Embryonic facial prominence (tissue), 1 donor: Measurements from ENCODE around the gene TYW1B.
"Not testable (repeated sequence)": the region's sequence is repeated elsewhere in the genome, so short reads cannot be mapped to it uniquely, and the experiment has no call there.

Experiments used
- DNase-seq: peaks from one replicate; pipeline ENCODE4 v3.0.0-alpha.2; 2016; ENCODE audit errors: extremely low spot score

The TYW1B gene, protein sequence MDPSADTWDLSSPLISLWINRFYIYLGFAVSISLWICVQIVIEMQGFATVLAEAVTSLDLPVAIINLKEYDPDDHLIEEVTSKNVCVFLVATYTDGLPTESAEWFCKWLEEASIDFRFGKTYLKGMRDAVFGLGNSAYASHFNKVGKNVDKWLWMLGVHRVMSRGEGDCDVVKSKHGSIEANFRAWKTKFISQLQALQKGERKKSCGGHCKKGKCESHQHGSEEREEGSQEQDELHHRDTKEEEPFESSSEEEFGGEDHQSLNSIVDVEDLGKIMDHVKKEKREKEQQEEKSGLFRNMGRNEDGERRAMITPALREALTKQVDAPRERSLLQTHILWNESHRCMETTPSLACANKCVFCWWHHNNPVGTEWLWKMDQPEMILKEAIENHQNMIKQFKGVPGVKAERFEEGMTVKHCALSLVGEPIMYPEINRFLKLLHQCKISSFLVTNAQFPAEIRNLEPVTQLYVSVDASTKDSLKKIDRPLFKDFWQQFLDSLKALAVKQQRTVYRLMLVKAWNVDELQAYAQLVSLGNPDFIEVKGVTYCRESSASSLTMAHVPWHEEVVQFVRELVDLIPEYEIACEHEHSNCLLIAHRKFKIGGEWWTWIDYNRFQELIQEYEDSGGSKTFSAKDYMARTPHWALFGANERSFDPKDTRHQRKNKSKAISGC

DNA sequence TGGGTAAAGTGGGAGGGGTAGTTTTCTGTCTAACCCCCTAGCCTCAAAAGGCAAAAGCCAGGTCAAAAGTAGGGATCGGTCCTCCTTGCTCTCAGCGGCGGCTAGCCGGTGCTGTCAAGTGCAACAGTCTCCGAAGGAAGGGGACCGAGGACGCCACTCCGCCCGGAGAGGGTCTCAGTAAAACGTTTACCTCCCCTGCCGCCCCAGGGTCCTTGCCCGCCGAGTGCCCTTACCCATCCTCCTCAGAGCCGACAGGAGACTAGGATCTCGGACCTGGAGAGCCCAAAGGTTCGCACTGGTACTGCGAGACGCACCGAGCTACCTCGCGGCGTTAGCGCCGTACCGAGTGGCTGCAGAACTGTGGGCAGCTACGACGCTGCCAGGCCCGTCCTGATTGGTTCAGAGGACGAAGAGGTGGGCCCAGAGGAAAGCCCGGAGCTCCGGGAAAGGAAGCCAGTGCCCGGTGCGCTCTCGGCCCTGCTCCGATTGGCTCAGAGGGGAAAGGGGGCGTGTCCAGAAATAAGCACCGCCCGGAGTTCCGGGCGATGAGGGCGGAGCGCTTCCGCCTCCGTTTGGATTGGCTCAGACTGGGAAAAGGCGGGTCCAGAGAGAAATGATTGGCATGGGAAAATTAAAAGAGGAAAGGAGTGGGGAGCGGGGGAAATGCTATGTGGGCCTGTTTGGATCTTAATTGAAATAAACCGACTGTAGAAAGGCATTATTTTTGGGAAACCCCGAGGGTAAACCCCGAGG, at the start of gene TYW1B:
TYW1B (minus strand) TSS at position 362 of the 753 bp plus-strand sequence; CDS start at position 237, 125 bp downstream.
- DNase-seq = peak; percentile 93

DNA sequence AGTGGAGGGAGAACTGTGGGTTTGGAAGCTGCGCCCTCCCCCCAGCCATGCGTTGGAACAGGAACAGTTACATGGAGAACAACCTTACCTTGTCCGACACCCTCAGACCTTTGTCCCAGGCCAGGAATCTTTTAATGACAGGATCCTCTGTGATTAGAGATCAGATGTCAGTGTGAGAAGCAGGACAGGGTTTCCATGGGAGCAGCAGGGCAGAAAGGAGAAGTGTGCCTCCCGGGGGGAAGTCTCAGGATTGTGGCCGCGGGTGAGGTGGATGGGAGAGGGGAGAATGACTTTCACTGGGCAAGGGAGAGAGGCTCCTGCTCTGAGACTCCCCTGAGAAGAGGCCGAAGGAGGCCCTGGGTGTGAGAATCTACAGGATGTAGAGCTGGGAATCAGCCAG, 39.6 kb upstream of the TYW1B start:
- DNase-seq = not testable (repeated sequence)

DNA sequence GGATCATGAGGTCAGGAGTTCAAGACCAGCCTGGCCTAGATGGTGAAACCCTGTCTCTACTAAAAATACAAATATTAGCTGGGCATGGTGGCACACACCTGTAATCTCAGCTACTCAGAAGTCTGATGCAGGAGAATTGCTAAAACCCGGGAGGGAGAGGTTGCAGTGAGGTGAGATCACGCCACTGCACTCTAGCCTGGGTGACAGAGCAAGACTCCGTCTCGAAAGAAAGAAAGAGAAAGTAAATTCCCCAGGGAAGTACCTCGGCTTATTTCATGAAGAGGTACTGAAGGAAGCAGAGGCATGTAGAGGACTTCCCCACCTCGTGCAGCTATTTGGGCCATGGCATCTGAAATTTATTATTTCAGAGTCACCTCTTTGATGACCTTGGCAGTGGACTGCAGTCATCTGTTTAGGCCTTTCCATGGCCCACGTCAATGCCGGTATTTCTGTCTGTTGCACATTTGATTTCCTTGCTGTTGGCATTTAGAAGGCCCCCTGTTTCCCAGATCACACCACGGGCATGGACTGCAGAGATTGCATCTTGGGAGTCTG, 30.9 kb upstream of the TYW1B start:
- DNase-seq = not testable (repeated sequence)

DNA sequence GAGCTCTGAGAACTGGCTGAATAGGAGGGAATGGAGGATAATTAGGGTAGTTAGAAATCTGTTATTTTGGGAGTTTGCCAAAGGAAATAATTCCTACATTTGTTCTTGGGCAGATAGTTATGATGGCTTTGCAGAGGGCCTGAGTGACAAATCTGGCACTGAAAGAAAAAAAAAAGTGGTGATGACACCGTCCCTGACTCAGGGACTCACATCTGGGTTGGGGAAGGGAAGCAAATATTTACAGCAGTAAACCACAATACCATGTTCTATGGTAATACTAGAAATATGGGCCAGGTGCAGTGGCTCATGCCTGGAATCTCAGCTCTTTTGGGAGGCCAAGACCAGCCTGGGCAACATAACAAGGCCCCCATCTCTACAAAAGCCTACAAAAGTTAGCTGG, 29.9 kb upstream of the TYW1B start:
- not testable (repeated sequence) for DNase-seq

DNA sequence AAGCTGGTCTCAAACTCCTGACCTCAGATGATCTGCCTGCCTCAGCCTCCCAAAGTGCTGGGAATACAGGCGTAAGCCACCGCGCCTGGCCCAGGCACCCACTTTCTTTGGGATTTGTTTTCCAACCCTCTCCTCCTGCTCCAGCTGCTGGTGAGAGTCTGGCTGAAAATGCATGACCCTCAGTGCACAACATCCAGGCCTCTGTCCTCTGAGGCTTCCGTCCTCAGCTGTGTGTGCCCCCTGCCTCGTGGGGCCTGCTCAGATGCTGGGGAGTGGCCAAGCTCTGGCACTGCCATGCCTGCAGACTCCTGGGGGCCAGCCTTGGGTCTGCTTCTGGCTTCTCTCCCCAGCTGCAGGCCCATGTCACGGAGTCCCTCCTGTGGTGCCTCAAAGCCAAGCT, 27.3 kb upstream of the TYW1B start:
- not testable (repeated sequence) for DNase-seq

DNA sequence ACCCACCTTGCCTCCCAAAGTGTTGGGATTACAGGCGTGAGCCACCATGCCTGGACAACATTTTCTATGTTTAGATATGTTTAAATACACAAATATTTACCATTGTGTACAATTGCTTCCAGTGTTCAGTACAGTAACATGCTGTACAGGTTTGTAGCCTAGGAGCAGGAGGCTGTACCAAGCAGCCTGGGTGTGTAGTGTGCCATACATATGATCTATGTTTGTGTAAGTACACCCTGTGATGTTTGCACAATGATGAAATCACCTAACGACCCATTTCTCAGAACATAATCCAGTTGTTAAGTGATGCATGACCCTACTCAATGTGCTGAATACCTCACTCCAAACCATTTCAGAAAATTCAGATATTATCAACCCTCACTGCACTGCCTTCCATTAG, 24.9 kb upstream of the TYW1B start:
- not testable (repeated sequence) for DNase-seq

DNA sequence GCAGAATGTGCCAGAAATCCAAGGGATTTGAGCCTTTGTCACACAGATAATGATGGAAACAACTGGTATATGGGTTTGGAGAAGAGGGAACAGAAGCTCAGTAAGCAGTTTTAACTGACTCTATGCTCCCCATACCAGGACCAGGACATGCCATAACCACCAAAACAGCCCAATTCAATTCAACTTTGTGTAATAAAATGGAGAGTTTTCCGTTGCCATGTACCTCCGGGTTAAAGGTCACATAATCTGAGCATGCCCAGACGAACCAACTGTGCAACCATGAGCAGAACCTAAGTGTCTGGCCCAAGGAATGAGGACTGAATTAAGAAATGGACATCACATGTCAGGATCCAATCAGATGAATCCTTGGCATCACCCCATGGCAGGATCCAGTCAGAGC, 22.7 kb upstream of the TYW1B start:
- not testable (repeated sequence) for DNase-seq

DNA sequence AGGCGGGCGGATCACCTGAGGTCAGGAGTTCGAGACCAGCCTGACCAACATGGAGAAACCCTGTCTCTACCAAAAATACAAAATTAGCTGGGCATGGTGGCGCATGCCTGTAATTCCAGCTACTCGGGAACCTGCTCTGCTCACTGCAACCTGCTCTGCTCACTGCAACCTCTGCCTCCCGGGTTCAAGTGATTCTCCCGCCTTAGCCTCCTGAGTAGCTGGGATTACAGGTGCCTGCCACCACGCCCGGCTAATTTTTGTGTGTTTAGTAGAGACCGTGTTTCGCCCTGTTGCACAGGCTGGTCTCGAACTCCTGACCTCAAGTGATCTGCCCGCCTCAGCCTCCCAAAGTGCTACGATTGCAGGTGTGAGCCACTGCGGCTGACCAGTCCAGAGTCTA, 16.1 kb upstream of the TYW1B start:
- DNase-seq = not testable (repeated sequence)

DNA sequence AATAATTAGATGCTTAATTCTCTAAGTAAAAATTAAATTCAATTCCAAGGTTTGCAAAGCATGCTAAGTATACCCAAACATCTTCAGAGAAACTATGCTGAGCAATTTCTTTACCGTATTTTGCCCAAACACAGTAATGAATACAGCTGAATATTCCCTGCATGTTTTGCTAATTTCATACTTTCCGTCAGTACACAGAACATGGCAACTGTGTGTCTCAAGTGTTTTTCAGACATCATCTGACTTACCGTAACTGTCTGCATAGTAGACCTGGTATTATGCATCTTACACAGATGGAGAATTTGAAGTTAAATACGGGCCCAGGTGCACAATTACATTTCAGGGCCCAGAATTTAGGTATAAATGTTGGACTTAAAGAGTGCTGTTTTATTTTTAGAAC, 15.2 kb upstream of the TYW1B start:
- DNase-seq = not testable (repeated sequence)

DNA sequence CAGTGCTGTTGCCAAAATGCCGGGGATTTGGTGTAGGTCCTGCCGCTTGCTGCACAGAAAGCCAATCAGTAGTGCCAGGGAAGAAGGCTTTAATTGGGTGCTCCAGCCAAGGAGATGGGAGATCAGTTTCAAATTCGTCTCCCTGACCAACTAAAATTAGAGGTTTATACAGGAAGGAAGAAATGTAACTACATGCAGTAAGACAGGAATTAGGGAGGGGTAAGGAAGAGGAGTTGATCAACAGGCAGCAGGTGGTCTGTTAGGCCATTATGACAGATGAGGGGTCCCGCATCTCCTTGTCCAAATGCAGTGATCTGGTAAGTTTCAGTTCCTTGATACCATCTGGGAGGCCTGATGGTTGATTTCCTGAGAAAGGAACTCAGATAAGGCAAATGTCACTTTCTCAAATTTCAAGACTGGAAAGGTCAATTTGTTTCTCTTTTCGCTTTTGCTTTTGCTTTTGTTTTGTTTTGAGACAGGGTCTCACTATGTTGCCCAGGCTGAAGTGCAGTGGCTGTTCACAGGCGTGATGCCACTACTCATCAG, 13.0 kb upstream of the TYW1B start:
- not testable (repeated sequence) for DNase-seq

DNA sequence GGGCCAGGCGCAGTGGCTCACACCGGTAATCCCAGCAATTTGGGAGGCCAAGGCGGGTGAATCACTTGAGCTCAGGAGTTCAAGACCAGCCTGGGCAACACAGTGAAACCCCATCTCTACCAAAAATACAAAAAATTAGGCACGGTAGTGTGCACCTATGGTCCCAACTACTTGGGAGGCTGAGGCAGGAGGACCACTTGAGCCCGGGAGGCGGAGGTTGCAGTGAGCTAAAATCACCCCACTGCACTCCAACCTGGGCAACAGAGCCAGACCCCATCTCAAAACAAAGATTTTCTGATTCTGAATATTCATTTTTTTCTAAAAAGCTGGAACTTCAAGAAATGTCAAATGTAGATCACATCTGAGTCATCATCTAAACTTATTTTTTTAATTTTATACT, 10.3 kb upstream of the TYW1B start:
- not testable (repeated sequence) for DNase-seq

DNA sequence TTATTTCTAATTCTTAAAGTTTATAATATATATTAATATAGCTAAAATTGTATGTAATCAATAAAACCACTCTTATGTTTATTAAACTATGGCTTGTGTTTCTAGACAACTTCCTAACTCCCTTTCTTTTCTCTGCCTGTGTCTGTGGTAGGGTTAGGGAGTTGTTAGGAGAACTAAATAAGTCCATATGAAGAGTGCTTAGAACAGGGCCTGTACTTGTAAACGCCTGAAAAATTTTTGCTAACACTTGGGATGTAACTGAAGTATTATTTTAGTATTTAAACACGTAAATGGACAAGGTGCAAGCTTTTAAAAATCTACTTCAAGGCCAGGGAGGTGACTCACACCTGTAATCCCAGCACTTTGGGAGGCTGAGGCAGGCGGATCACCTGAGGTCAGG, 9.3 kb upstream of the TYW1B start:
- not testable (repeated sequence) for DNase-seq

DNA sequence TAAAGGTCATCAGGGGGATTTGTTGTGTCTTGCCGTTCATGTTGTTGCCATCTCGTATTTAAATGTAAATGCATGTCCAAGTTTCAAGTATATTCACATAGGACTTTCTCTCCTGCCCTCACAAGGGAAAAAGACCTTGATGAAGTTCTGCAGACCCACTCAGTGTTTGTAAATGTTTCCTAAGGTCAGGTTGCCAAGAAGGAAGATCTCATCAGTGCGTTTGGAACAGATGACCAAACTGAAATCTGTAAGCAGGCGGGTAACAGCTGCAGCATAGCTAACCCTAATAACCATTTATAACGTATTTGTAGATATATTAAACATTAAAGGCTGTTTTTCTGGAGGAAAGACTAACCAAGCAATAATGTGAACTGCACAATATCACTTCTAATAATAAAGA, 2.6 kb upstream of the TYW1B start:
- DNase-seq = not testable (repeated sequence)

DNA sequence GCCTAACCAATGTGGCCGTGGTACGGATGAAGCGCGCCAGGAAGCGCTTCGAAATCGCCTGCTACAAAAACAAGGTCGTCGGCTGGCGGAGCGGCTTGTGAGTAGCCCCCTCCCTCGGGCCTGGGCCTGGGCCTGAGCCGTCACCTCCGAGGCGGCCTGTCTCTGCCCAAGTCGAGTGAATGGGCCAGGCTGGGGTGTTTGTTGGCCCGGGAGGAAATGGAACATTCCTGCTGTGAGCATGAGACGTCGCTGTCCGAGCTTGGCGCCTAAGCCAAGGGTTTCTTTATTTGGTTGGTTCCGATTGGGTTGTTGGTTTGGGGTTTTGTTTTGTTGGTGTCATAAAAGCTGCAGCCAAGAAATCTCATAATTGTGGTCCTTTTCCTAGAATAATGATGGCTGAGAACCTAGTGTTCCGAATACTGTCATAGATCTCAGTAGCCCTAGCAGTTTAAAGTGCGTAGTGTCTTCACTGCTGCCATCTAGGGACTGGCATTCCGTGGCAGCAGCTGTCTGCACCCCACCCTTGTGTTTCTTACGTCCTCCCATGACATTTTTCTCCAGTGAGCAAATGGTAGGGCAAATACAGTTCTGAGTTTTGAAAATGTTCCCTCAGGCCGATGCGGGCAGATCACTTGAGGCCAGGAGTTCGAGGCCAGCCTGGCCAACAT, 1.8 kb upstream of the TYW1B start:
- DNase-seq = peak; percentile 54

DNA sequence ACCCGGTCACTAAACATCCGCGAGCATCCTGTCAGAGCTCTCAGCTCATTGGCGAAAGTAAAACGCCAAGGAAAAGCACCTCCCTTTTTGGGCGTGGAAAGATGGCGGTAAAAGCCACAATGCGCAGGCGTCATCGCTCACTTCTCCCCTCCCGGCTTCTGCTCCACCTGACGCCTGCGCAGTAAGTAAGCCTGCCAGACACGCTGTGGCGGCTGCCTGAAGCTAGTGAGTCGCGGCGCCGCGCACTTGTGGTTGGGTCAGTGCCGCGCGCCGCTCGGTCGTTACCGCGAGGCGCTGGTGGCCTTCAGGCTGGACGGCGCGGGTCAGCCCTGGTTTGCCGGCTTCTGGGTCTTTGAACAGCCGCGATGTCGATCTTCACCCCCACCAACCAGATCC, 1.3 kb upstream of the TYW1B start:
- DNase-seq = peak; percentile 97

DNA sequence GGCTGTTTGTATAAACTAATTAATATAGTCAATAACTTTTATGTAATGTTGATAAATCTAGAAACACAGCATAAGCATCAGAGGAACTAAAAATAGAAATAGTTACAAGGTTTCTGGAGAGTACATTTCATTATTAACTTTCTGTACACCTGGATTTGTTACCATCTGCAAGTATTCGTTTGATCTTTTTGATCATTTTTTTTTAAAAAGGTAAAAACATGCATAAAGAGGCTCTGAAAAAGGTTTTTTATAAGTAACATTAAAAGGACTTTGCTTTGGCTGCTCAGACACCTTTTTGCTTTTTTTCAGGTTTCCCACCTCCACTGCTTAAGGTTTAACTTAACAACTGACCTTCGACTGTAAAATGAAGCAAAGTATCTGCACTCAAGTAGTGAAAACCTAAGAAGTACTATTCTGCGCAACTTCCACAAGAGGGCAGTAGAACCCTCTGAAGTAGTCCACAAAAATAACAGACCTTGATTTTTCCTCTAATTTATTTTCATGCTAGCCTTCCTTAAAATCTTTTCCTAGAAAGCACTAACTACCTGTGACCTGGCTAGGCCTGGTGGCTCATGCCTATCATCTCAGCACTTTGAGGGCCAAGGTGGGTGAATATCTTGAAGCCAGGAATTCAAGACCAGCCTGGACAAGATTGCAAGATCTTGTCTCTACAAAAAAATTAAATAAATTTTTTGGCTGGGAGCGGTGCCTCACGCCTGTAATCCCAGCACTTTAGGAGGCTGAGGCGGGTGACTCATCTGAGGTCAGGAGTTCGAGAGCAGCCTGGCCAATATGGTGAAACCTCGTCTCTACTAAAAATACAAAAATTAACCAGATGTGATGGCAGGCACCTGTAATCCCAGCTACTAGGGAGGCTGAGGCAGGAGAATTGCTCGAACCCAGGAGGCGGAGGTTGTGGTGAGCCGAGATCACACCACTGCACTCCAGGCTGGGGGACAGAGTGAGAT, 4.0 kb downstream of the TYW1B start:
- not testable (repeated sequence) for DNase-seq

DNA sequence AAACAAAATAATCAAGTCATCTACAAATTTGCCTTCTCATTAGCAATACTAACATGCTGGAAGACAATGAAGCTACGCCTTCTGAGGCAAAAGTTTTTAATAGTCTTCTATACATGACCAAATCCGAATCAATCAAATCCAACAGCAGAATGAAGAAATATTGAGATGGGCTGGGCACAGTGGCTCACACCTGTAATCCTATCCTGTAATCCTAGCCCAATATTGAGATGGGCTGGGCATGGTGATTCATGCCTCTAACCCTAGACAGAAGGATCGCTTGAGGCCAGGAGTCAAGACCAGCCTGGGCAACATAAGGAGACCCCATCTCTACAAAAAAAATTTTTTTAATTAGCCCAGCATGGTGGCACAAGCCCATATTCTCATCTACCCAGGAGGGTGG, 5.5 kb downstream of the TYW1B start:
- DNase-seq = not testable (repeated sequence)

DNA sequence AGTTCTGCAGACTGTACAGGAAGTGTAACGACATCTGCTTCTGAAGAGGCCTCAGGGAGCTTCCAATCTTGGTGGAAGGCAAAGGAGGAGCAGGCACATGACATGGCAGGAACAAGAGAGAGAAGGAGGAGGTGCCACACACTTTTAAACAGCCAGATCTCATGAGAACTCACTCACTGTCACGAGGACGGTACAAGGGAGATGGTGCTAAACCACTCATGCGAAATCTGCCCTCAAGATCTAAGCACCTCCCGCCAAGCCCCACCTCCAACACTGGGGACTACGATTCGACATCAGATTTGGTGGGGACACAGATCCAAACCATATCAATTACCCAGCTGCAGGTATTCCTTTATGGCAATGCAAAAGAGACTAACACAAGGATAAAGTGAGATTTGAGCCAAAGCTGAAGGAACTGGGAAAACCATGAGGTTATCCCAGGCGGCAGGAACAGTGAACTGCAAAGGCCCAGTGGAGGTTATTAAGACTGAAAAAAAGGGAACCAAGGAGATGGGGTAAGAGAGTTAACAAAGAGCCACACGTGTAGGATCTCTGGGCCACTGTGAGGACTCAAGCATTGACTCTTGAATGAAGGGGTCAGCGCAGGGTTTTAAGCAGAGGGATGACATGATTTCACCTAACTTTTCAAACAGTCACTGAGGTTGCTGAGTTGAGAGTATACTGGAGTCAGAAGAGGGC, 9.2 kb downstream of the TYW1B start:
- DNase-seq = not testable (repeated sequence)

DNA sequence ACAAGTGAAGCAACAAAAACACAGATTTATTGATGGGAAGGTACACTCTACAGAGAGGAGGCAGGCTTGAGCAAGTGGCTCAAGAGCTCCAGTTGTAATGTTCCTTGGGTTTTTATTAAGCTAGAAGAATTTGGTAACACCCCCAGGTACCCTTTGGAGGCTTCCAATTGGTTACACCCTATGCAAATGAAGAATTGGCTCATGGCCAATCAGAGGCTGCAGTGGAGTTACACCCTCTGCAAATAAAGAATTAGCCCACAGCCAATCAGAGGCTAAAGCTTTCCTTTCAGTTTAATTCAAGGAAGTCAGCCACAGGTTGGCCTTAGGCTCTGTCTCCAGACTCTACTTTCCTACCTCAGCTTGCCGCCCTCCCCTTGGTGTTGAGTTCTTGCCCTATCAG, 10.3 kb downstream of the TYW1B start:
- DNase-seq = not testable (repeated sequence)
